ENCODE data around the gene SNU13.
"Not testable (repeated sequence)": the region's sequence is repeated elsewhere in the genome, so short reads cannot be mapped to it uniquely, and the experiment has no call there.

Gene SNU13

DNA sequence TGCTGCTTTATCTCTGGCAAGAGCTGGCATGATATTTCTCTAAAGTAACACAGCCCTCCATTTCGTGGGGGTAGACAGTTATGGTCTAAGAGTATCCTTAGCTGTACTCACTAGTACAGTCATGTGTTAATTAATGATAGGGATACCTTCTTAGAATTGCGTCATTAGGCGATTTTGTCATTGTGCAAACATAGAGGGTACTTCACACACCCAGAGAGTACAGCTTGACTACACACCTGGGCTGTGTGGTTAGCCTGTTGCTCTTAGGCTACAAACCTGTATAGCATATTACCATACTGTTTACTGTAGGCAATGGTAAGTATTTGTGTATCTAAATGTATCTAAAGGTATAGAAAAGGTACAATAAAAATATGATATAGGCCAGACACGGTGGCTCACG, 50.5 kb downstream of the SNU13 start:
- no peak for DNase-seq

GRCh38 chr22:41637623-41638022, 51.0 kb downstream of the SNU13 start:
- DNase-seq, result not testable (repeated sequence)

- DNase-seq, result no peak
Measured at GRCh38 chr22:41636467-41636866, 52.2 kb downstream of the SNU13 start.

- not testable (repeated sequence) for DNase-seq
Measured at GRCh38 chr22:41634610-41635009, 54.1 kb downstream of the SNU13 start.

GRCh38 chr22:41631615-41632014, 57.1 kb downstream of the SNU13 start:
- not testable (repeated sequence) for DNase-seq

- not testable (repeated sequence) for DNase-seq
Measured at GRCh38 chr22:41631115-41631514, 57.6 kb downstream of the SNU13 start.

DNA sequence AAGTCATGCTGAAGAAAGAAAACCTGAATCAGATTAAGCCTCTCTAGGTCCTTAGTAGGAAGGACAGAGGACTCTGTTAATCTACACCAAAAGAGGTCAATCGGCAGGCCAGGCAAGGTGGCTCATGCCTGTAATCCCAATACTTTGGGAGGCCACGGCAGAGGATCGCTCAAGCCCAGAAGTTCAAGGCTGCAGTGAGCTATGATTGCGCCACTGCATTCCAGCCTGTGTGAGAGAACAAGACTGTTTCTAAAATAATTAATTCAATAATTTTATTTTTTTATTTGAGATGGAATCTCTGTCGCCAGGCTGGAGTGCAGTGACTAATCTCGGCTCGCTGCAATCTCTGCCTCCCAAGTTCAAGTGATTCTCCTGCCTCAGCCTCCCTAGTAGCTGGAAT, 63.1 kb downstream of the SNU13 start:
- no peak for DNase-seq

Data from DMS153 (cell line).